Measurements from ENCODE around the gene TOX2. TPM values are rescaled to one million over a fixed set of nuclear protein-coding genes. Genes with fewer than 3 reads are reported as not detected.

TOX2 gene
- total RNA-seq, 2 experiments from 2014 or later, result 3.3 to 3.9 TPM

GRCh38 chr20:43973671-43974450 is 59.2 kb downstream of the TOX2 start:
- intact Hi-C loops (cut with DNase I, micrococcal nuclease), result no loop called here
- peaks cover 4% of the 10 kb centered on the region for H3K4me1 Mint-ChIP-seq (ENCODE audit: low read depth)
- no peaks in the 10 kb centered on the region for H3K27me3 Mint-ChIP-seq
- no peaks in the 10 kb centered on the region for H3K36me3 Mint-ChIP-seq (ENCODE audit: low read depth)
- H3K36me3 ChIP-seq (ENCODE audit: insufficient read depth, low read length), result no peaks in the 10 kb centered on the region
- H3K27ac Mint-ChIP-seq, result no peak overlapping the region
- ATAC-seq (ENCODE audit: poor library complexity) (no peak), DNase-seq (no peak)
- CTCF ChIA-PET, result no interaction called here
- H3K4me1 ChIP-seq (ENCODE audit: insufficient read depth, low read length), result peaks cover 6% of the 10 kb centered on the region
- H3K27me3 ChIP-seq (ENCODE audit: control insufficient read depth in 1 of 2, insufficient read depth in 2 of 2, low read length in 2 of 2), result peaks cover 0 to 2% of the 10 kb centered on the region in 2 experiments
- peaks cover 2% of the 10 kb centered on the region for H3K9me3 Mint-ChIP-seq
- no peak overlapping the region for H3K27ac ChIP-seq (ENCODE audit: low read depth in 1 of 2, low read length in 2 of 2)
- H3K9me3 ChIP-seq (ENCODE audit: control insufficient read depth in 1 of 2, insufficient read depth in 1 of 2, low read length in 2 of 2), result peaks cover 0 to 8% of the 10 kb centered on the region in 2 experiments
- TF ChIP-seq, protein P1, sequence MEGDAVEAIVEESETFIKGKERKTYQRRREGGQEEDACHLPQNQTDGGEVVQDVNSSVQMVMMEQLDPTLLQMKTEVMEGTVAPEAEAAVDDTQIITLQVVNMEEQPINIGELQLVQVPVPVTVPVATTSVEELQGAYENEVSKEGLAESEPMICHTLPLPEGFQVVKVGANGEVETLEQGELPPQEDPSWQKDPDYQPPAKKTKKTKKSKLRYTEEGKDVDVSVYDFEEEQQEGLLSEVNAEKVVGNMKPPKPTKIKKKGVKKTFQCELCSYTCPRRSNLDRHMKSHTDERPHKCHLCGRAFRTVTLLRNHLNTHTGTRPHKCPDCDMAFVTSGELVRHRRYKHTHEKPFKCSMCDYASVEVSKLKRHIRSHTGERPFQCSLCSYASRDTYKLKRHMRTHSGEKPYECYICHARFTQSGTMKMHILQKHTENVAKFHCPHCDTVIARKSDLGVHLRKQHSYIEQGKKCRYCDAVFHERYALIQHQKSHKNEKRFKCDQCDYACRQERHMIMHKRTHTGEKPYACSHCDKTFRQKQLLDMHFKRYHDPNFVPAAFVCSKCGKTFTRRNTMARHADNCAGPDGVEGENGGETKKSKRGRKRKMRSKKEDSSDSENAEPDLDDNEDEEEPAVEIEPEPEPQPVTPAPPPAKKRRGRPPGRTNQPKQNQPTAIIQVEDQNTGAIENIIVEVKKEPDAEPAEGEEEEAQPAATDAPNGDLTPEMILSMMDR (IDR thresholded peaks at IDR 0.05), result no peak
- H3K4me3 Mint-ChIP-seq, result no peak overlapping the region
- H3K4me3 ChIP-seq (ENCODE audit: low read length), result no peak overlapping the region
- POLR2A ChIA-PET, result no interaction called here

DNA sequence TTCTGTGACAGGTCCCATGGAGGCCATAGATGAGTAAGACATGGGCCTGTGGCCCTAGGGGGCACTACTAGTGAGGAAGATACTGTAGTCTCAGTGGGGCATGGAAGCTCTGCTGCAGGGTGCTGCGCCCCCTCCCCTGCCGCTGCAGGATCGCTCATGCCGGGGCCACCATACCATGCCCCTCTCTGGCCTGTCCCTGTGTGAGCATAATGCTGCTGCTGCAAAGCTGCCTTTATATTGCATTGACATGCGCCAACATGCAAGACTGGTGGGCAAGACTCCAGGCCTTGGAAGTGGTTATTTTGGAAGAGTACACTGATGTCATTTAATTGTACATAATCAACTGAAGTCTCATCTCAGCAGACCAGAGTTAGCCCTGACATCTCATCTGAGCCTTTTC is 60.0 kb downstream of the TOX2 start:
- POLR2A ChIA-PET, result interaction anchor here (1.0 kb wide), 1 partner anchor 13 kb away, joined by 3 read pairs; no protein-coding TSS in a partner anchor
- CTCF ChIA-PET, result no interaction called here

DNA sequence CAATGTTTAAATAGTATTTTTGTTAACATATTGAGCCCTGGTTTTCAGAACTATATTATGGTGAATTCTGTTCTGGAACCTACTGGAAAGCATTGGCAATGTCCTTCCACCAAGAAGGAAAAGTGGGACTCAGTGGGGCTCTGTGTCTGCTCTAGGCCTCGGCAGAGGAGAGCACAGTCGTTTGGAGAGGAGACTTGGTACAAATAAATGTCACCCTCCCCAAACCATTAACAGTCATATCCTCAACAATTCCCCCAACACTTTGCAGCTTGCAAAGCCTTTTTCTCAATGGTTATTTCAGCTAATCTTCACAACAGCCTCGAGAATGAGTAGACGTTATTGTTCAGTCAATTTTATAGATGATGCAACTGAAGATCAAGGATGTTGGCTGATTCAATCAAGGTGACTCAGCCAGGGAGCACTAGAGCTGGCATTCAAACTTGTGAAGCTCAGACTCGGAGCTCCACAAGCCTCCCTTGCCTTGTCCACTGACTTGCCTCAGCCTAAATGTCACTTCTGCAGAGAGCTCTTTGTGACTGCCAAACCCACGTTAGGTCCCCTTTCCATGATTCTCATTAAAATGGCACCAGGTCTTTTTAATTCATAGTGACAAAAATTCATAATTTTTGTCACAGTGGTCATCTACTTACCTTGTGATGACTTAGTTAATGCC is 60.6 kb downstream of the TOX2 start:
- TF ChIP-seq, protein P1 (IDR thresholded peaks at IDR 0.05), result no peak
- no peaks in the 10 kb centered on the region for H3K4me1 ChIP-seq (ENCODE audit: insufficient read depth, low read length)
- ChIA-PET CTCF (no interaction called here), POLR2A (interaction anchor here (1.0 kb wide), 1 partner anchor 12 kb away, joined by 3 read pairs; no protein-coding TSS in a partner anchor)
- H3K27me3 ChIP-seq (ENCODE audit: control insufficient read depth in 1 of 2, insufficient read depth in 2 of 2, low read length in 2 of 2), result peaks cover 0 to 2% of the 10 kb centered on the region in 2 experiments
- intact Hi-C loops (cut with DNase I, micrococcal nuclease), result loop anchor here in 1 of 2 experiments (5.0 kb wide), 1 partner anchor 42 kb away; no protein-coding TSS in a partner anchor
- no peak overlapping the region for H3K27ac Mint-ChIP-seq
- H3K36me3 ChIP-seq (ENCODE audit: insufficient read depth, low read length), result no peaks in the 10 kb centered on the region
- DNase-seq (no peak), ATAC-seq (ENCODE audit: poor library complexity) (no peak)
- H3K4me1 Mint-ChIP-seq (ENCODE audit: low read depth), result peaks cover 4% of the 10 kb centered on the region
- H3K36me3 Mint-ChIP-seq (ENCODE audit: low read depth), result no peaks in the 10 kb centered on the region
- no peak overlapping the region for H3K4me3 ChIP-seq (ENCODE audit: low read length)
- no peak overlapping the region for H3K4me3 Mint-ChIP-seq
- H3K27me3 Mint-ChIP-seq, result no peaks in the 10 kb centered on the region
- H3K9me3 ChIP-seq (ENCODE audit: control insufficient read depth in 1 of 2, insufficient read depth in 1 of 2, low read length in 2 of 2), result peaks cover 0 to 8% of the 10 kb centered on the region in 2 experiments
- peaks cover 2% of the 10 kb centered on the region for H3K9me3 Mint-ChIP-seq
- no peak overlapping the region for H3K27ac ChIP-seq (ENCODE audit: low read depth in 1 of 2, low read length in 2 of 2)

More for the DNA sequence above, 60.0 kb downstream of the TOX2 start:
- Mint-ChIP-seq H3K36me3 (ENCODE audit: low read depth) (no peaks in the 10 kb centered on the region), H3K9me3 (peaks cover 2% of the 10 kb centered on the region), H3K4me1 (ENCODE audit: low read depth) (peaks cover 4% of the 10 kb centered on the region), H3K4me3 (no peak overlapping the region), H3K27me3 (no peaks in the 10 kb centered on the region), H3K27ac (no peak overlapping the region)
- Histone ChIP-seq H3K27me3 (ENCODE audit: control insufficient read depth in 1 of 2, insufficient read depth in 2 of 2, low read length in 2 of 2) (peaks cover 0 to 2% of the 10 kb centered on the region in 2 experiments), H3K36me3 (ENCODE audit: insufficient read depth, low read length) (no peaks in the 10 kb centered on the region), H3K4me1 (ENCODE audit: insufficient read depth, low read length) (no peaks in the 10 kb centered on the region), H3K27ac (ENCODE audit: low read depth in 1 of 2, low read length in 2 of 2) (no peak overlapping the region), H3K9me3 (ENCODE audit: control insufficient read depth in 1 of 2, insufficient read depth in 1 of 2, low read length in 2 of 2) (peaks cover 0 to 8% of the 10 kb centered on the region in 2 experiments), H3K4me3 (ENCODE audit: low read length) (no peak overlapping the region)
- ATAC-seq (ENCODE audit: poor library complexity) (no peak), DNase-seq (no peak)
- intact Hi-C loops (cut with DNase I, micrococcal nuclease), result loop anchor here in 1 of 2 experiments (5.0 kb wide), 1 partner anchor 43 kb away; no protein-coding TSS in a partner anchor
- TF ChIP-seq, protein P1 (IDR thresholded peaks at IDR 0.05), result no peak
